ENCODE data around the gene ADTRP.

GRCh38 chr6:11756726-11757125, 21.9 kb downstream of the ADTRP start:
- TF ChIP-seq EZH2 (IDR thresholded peaks at IDR 0.05; ENCODE audit: insufficient read depth, poor library complexity, severe bottlenecking) (no peak), EZH2phosphoT487 (IDR thresholded peaks at IDR 0.05; ENCODE audit: insufficient read depth, low read depth) (no peak)
